ENCODE measurements around the gene SLC12A3.

SLC12A3 gene

GRCh38 chr16:56946767-56947603 lies 82.0 kb downstream of the SLC12A3 start:
- DNase-seq, result no peak

- DNase-seq, result no peak
Measured at GRCh38 chr16:56947604-56947995, 82.6 kb downstream of the SLC12A3 start.

DNA sequence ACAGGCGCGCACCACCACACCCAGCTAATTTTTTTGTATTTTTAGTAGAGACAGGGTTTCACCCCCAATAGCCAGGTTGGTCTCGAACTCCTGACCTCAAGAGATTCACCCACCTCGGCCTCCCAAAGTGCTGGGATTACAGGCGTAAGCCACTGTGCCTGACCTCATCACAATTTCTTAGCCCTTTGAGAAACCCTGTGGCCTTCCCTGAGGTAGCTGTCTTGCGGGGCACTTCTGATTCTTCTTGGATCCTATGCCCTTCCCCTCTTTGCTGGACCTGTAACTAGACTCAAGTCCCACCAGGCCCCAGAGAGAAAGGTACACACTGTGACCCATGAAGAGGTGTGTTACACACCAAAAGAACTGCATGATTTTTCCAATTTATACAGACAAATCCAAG lies 83.2 kb downstream of the SLC12A3 start:
- DNase-seq, result no peak

GRCh38 chr16:56950051-56950450 lies 85.0 kb downstream of the SLC12A3 start:
- no peak for DNase-seq

- DNase-seq, result no peak
Measured at GRCh38 chr16:56950455-56950854, 85.4 kb downstream of the SLC12A3 start.

- peak; percentile 44 for DNase-seq
Measured at GRCh38 chr16:56950881-56951771, 86.1 kb downstream of the SLC12A3 start.

DNA sequence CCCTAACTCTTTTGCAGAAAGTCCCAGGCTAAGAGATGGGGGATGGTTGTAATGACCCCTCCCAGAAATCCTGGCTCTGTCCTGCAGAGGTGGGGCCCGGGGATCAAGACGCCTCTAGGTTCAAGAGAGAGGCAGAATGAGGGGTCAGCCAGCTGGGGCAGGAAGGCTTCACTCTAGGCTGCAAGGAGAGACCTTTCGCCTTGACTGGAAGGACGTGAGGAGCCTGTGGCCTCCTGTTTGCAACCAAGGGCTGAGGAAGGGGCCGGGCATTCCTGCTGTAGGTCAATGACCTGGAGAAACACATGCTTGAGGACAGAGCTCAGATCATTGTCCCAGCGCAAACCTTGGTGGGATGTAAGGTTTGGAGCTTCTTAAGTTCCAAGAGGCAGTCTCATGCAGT lies 88.0 kb downstream of the SLC12A3 start:
- DNase-seq, result no peak

DNA sequence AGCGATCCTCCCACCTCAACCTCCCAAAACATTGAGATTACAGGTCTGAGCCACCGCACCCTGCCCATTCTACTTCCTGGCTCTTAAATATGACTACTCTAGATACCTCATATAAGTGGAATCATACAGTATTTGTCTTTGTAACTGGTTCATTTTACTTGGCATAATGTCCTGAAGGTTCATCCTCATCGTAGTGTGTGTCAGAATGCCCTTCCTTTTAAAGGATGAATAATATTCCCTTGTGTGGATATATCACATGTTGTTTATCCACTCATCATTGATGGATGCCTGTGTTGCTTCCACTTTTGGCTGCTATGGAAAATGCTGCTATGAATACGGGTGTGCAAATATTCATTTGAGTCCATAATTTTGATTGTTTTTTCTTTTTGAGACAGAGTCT lies 91.1 kb downstream of the SLC12A3 start:
- no peak for DNase-seq

GRCh38 chr16:56956756-56957155 lies 91.7 kb downstream of the SLC12A3 start:
- DNase-seq, result no peak

GRCh38 chr16:56960681-56961281 lies 95.8 kb downstream of the SLC12A3 start:
- DNase-seq, result no peak

- no peak for DNase-seq
Measured at GRCh38 chr16:56961386-56961785, 96.4 kb downstream of the SLC12A3 start.

- no peak for DNase-seq
Measured at GRCh38 chr16:56961851-56962281, 96.9 kb downstream of the SLC12A3 start, which contains the start of gene CETP. TSS of gene CETP (plus strand) at chr16:56961950. CDS start at chr16:56961980, 30 bp downstream.

DNA sequence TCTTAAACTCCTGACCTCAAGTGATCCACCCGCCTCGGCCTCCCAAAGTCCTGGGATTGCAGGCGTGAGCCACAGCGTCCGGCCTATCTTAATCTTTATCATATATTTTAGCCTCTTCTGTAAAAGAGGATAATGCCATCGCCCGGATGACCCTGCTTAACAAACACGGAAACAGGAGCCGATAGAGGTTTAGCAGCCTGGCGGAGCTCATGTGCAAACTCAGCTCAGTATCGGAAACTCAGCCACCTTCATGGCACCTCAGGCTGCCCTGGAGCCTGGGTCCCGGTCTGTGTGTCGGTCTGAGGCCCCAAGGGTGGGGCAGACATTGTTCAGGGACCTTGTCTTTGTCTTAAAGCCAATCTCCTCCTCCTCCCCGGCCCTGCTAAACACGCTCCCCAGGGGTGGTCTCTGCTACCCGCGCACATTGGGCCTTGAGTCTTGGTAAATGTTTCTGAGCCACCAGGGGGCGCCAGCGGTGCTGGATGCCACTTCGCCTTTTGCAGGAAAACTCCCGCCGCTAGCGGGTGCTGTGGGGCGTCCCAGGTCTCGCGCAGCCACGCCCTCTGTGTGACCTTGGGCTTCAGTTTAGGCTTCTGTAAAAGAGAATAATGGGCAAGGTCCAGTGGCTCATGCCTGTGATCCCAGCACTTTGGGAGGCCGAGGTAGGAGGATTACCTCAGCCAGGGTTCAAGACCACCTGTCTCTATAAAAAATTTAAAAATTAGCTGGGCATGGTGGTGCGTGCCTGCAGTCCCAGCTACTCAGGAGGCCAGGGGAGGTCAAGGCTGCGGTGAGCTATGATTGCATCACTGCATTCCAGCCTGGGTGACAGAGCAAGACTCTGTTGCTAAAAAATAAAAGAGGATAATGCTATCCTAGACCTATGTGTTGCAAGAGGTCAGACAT lies 99.5 kb downstream of the SLC12A3 start:
- DNase-seq, result peak; percentile 98

All from activated CD4-positive, alpha-beta T cell treated with anti-CD3 and anti-CD28 coated beads, Interleukin-2, amount 50 U/mL, for 1 hour (primary cell).